ENCODE results near the gene ATG3. TPM values are rescaled to one million over a fixed set of nuclear protein-coding genes. Genes with fewer than 3 reads are reported as not detected.

ATG3 gene
- total and polyA plus RNA-seq, 12 donors: 25.3 to 128 (median 68.5) TPM

Other genes with a start within 250 kb of the ATG3 start
- 10 to 100 TPM in 1 of 9 donors, 1 to 10 TPM in 7, not detected in 1; 1.3 to 11.3 (median 3.2) TPM for gene CD200, start 228.8 kb downstream of the ATG3 start, total RNA-seq
- gene CD200, start 228.8 kb downstream of the ATG3 start, polyA plus RNA-seq: 10 to 100 TPM in 1 of 3 donors, 1 to 10 TPM in 2; 3.3 to 20.7 (median 5.1) TPM
- under 1 TPM in 5 of 9 donors, not detected in 4; 0.13 to 0.47 (median 0.17) TPM for gene BTLA, start 62.5 kb downstream of the ATG3 start, total RNA-seq
- gene BTLA, start 62.5 kb downstream of the ATG3 start, polyA plus RNA-seq: under 1 TPM; 0.16 to 0.35 (median 0.27) TPM
- 10 to 100 TPM; 28.1 to 51.6 (median 39.8) TPM for gene SLC35A5, start 83 bp upstream of the ATG3 start, total RNA-seq
- 10 to 100 TPM in 1 of 3 donors, 1 to 10 TPM in 2; 6.1 to 48.4 (median 8.0) TPM for gene SLC35A5, start 83 bp upstream of the ATG3 start, polyA plus RNA-seq
- 10 to 100 TPM in 8 of 9 donors, 1 to 10 TPM in 1; 5.7 to 65.3 (median 16.2) TPM for gene CCDC80, start 79.2 kb upstream of the ATG3 start, total RNA-seq
- 10 to 100 TPM; 12.4 to 24.6 (median 19.7) TPM for gene CCDC80, start 79.2 kb upstream of the ATG3 start, polyA plus RNA-seq